Measurements from ENCODE around the gene WLS.
"Not testable (repeated sequence)": the region's sequence is repeated elsewhere in the genome, so short reads cannot be mapped to it uniquely, and the experiment has no call there.

Gene WLS

GRCh38 chr1:68163220-68163619, 69.1 kb downstream of the WLS start:
- no peak for DNase-seq

- no peak for DNase-seq
These were observed 69.6 kb downstream of the WLS start for GRCh38 chr1:68162761-68163160.

- not testable (repeated sequence) for DNase-seq
These were observed 70.7 kb downstream of the WLS start for GRCh38 chr1:68161672-68162071.

GRCh38 chr1:68160935-68161334, 71.4 kb downstream of the WLS start:
- not testable (repeated sequence) for DNase-seq

- no peak for DNase-seq
These were observed 72.3 kb downstream of the WLS start for GRCh38 chr1:68160021-68160420.

GRCh38 chr1:68158837-68159236, 73.5 kb downstream of the WLS start:
- DNase-seq: no peak

GRCh38 chr1:68157416-68157815, 74.9 kb downstream of the WLS start:
- DNase-seq: no peak

- no peak for DNase-seq
These were observed 80.6 kb downstream of the WLS start for GRCh38 chr1:68151690-68152089.

GRCh38 chr1:68149907-68150306, 82.4 kb downstream of the WLS start:
- DNase-seq: no peak

- DNase-seq: no peak
These were observed 83.1 kb downstream of the WLS start for GRCh38 chr1:68149110-68149798.

- no peak for DNase-seq
These were observed 83.7 kb downstream of the WLS start for GRCh38 chr1:68148631-68149030.

GRCh38 chr1:68147534-68148171, 84.7 kb downstream of the WLS start:
- no peak for DNase-seq

- no peak for DNase-seq
These were observed 86.8 kb downstream of the WLS start for GRCh38 chr1:68145418-68146126.

- DNase-seq: no peak
These were observed 87.5 kb downstream of the WLS start for GRCh38 chr1:68144856-68145255.

GRCh38 chr1:68143633-68144032, 88.7 kb downstream of the WLS start:
- no peak for DNase-seq

GRCh38 chr1:68142461-68142860, 89.9 kb downstream of the WLS start:
- no peak for DNase-seq

GRCh38 chr1:68142036-68142435, 90.3 kb downstream of the WLS start:
- no peak for DNase-seq

GRCh38 chr1:68141071-68142021, 91.0 kb downstream of the WLS start:
- no peak for DNase-seq

GRCh38 chr1:68140536-68140935, 91.8 kb downstream of the WLS start:
- no peak for DNase-seq

- no peak for DNase-seq
These were observed 96.1 kb downstream of the WLS start for GRCh38 chr1:68136187-68136586.

GRCh38 chr1:68132426-68133130, 99.7 kb downstream of the WLS start:
- no peak for DNase-seq

- no peak for DNase-seq
These were observed 101.1 kb downstream of the WLS start for GRCh38 chr1:68131261-68131660.

Measured in NCI-H1436 treated with DMSO at 0.1 percent for 48 hours (cell line).